Mesendoderm (in vitro differentiated cells): ENCODE measurements around the gene PTCD2.
"Not testable (repeated sequence)": the region's sequence is repeated elsewhere in the genome, so short reads cannot be mapped to it uniquely, and the experiment has no call there.

Source experiments
- DNase-seq: peaks from one replicate; pipeline ENCODE4 v3.0.0; 2013
- H2AK5ac ChIP-seq: 2 replicates; pipeline ENCODE4 v1.6.1; 2013; ENCODE audit warnings: low read length, inconsistent platforms
- H2BK120ac ChIP-seq: 2 replicates; pipeline ENCODE4 v1.6.1; 2013; ENCODE audit warnings: low read depth, mild to moderate bottlenecking, low read length, moderate library complexity, mixed read lengths
- H2BK15ac ChIP-seq: replicated peaks from 2 replicates; pipeline ENCODE4 v1.6.1; 2013; ENCODE audit warnings: low read depth, mild to moderate bottlenecking, moderate library complexity
- H2BK5ac ChIP-seq: 2 replicates; pipeline ENCODE4 v1.6.1; 2013; ENCODE audit warnings: low read length, inconsistent platforms
- H3K18ac ChIP-seq: 2 replicates; pipeline ENCODE4 v1.6.1; 2013; ENCODE audit warnings: mild to moderate bottlenecking, low read length, mixed read lengths
- H3K23ac ChIP-seq: one replicate; pipeline ENCODE4 v1.6.1; 2013; ENCODE audit warnings: low read length
- H3K27ac ChIP-seq: 2 replicates; pipeline ENCODE4 v1.5.1; 2013; ENCODE audit warnings: low read depth, mild to moderate bottlenecking, inconsistent platforms, low read length, moderate library complexity
- H3K27me3 ChIP-seq: 2 replicates; pipeline ENCODE4 v1.6.1; 2013; ENCODE audit warnings: low read length, control low read depth, mild to moderate bottlenecking, inconsistent platforms; ENCODE audit not compliant: insufficient read depth, poor library complexity
- H3K36me3 ChIP-seq: 2 replicates; pipeline ENCODE4 v1.6.1; 2013; ENCODE audit warnings: low read length, inconsistent platforms; ENCODE audit not compliant: control insufficient read depth, insufficient read depth
- H3K4ac ChIP-seq: one replicate; pipeline ENCODE4 v1.6.1; 2013; ENCODE audit warnings: low read depth, mild to moderate bottlenecking, low read length, moderate library complexity
- H3K4me1 ChIP-seq: 2 replicates; pipeline ENCODE4 v1.6.1; 2013; ENCODE audit warnings: low read depth, low read length, inconsistent platforms; ENCODE audit not compliant: control insufficient read depth
- H3K4me2 ChIP-seq: 2 replicates; pipeline ENCODE4 v1.6.1; 2013; ENCODE audit warnings: low read length
- H3K4me3 ChIP-seq: 2 replicates; pipeline ENCODE4 v1.5.1; 2013; ENCODE audit warnings: mild to moderate bottlenecking, low read length
- H3K56ac ChIP-seq: one replicate; pipeline ENCODE4 v1.6.1; 2013; ENCODE audit warnings: low read length
- H3K79me1 ChIP-seq: 2 replicates; pipeline ENCODE4 v1.6.1; 2013; ENCODE audit warnings: low read length, inconsistent platforms
- H3K79me2 ChIP-seq: 2 replicates; pipeline ENCODE4 v1.6.1; 2013; ENCODE audit warnings: mild to moderate bottlenecking, low read length; ENCODE audit not compliant: control insufficient read depth, insufficient read depth
- H3K9ac ChIP-seq: 2 replicates; pipeline ENCODE4 v1.6.1; 2013; ENCODE audit warnings: low read length, inconsistent platforms
- H4K5ac ChIP-seq: one replicate; pipeline ENCODE4 v1.6.1; 2013; ENCODE audit warnings: low read length
- H4K8ac ChIP-seq: one replicate; pipeline ENCODE4 v1.6.1; 2013; ENCODE audit warnings: low read depth, mild to moderate bottlenecking, control low read depth, low read length, moderate library complexity
- WGBS: extraction: QIAGEN DNeasy Blood & Tissue Kit; methylation state at CpG from one replicate; pipeline ENCODE4 v1.1.7; 2013; ENCODE audit warnings: low lambda C conversion rate, missing lambda C conversion rate; ENCODE audit not compliant: insufficient coverage; ENCODE audit errors: extremely low coverage; 5-methylcytosine and 5-hydroxymethylcytosine counted together

Gene PTCD2

DNA sequence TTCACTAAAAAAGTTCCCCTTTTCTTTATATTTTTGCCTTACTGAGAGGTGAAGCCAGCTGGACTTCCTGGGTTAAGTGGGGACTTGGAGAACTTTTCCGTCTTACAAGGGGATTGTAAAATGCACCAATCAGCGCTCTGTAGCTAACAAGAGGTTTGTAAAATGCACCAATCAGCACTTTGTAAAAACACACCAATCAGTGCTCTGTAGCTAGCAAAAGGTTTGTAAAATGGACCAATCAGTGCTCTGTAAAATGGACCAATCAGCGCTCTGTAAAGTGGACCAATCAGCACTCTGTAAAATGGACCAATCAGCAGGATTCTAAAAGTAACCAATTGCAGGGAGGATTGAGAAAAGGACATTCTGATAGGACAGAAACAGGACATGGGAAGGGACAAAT is 84.6 kb downstream of the PTCD2 start:
- H4K5ac ChIP-seq = not testable (repeated sequence)

DNA sequence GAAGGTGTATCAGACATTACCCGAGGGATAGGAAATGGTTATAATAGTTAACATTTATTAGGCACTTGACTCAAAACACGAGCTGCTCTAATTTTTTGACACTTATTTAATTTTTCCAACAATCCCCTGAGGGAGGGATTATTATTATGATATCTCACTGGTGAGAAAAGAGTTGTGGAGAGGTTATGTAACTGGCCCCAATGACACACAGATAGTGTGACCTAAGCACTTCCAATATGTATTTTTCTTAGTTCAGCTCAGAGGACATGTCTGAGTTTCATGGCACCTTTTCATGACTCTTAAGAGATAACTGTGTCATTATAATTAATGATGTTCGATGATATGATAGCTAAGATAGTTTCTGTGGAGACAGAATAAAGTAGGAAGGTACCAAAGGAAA is 86.9 kb downstream of the PTCD2 start:
- H3K79me1 ChIP-seq = no peaks in the 10 kb centered on the region
- no peaks in the 10 kb centered on the region for H3K36me3 ChIP-seq
- H3K9ac ChIP-seq = no peak overlapping the region
- H3K27ac ChIP-seq = no peak overlapping the region
- no peak overlapping the region for H3K23ac ChIP-seq
- H2BK5ac ChIP-seq = no peak overlapping the region
- no peak overlapping the region for H3K4me2 ChIP-seq
- H2AK5ac ChIP-seq = no peak overlapping the region
- H2BK120ac ChIP-seq = no peak overlapping the region
- no peak for DNase-seq
- no peak overlapping the region for H3K56ac ChIP-seq
- no peaks in the 10 kb centered on the region for H3K79me2 ChIP-seq
- no peak overlapping the region for H4K8ac ChIP-seq
- no peak overlapping the region for H3K4ac ChIP-seq
- WGBS = no CpG with 5 or more reads among the region's 3 CpGs
- H3K18ac ChIP-seq = no peak overlapping the region
- no peaks in the 10 kb centered on the region for H3K4me1 ChIP-seq
- H3K4me3 ChIP-seq = no peak overlapping the region
- H4K5ac ChIP-seq = no peak overlapping the region
- no peak overlapping the region for H2BK15ac ChIP-seq
- no peaks in the 10 kb centered on the region for H3K27me3 ChIP-seq

More for the DNA sequence above, 84.6 kb downstream of the PTCD2 start:
- not testable (repeated sequence) for H3K4me3 ChIP-seq, H3K56ac ChIP-seq, H2BK15ac ChIP-seq, H4K8ac ChIP-seq, H3K27ac ChIP-seq, DNase-seq, H3K4ac ChIP-seq, H2AK5ac ChIP-seq, H3K27me3 ChIP-seq, H2BK120ac ChIP-seq, H3K79me1 ChIP-seq, H3K23ac ChIP-seq, H3K36me3 ChIP-seq, H3K4me2 ChIP-seq, H3K4me1 ChIP-seq, H2BK5ac ChIP-seq, H3K79me2 ChIP-seq, H3K18ac ChIP-seq, H3K9ac ChIP-seq
- WGBS = no CpG with 5 or more reads among the region's 3 CpGs

DNA sequence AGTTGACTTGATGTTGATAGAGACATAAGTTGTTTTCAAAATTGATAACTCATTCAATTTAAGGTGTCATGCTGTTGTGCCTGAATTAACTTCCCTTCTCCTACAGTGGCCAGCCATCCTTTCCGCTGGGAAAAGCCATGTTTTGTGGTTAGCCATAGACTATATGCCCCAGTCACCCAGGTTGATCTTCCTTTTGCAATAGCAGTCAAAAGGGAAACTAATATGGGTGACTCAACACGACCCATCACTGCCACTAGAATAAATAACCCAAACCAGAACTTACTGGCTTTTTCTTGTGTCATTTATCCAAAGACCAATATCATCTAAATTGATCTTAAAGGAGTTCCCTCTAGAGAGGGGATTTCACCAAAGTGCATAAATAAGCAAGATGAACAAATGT is 87.4 kb downstream of the PTCD2 start:
- no peak for DNase-seq
- Histone ChIP-seq H2BK15ac (no peak overlapping the region), H4K8ac (no peak overlapping the region), H4K5ac (no peak overlapping the region), H3K4me2 (no peak overlapping the region), H3K4ac (no peak overlapping the region), H2BK5ac (no peak overlapping the region), H3K4me3 (no peak overlapping the region), H3K56ac (no peak overlapping the region), H3K27ac (no peak overlapping the region), H3K23ac (no peak overlapping the region), H2BK120ac (no peak overlapping the region), H3K4me1 (no peaks in the 10 kb centered on the region), H3K9ac (no peak overlapping the region), H3K79me2 (no peaks in the 10 kb centered on the region), H3K79me1 (no peaks in the 10 kb centered on the region), H2AK5ac (no peak overlapping the region), H3K18ac (no peak overlapping the region), H3K36me3 (no peaks in the 10 kb centered on the region), H3K27me3 (no peaks in the 10 kb centered on the region)
- no CpG with 5 or more reads among the region's 2 CpGs for WGBS

DNA sequence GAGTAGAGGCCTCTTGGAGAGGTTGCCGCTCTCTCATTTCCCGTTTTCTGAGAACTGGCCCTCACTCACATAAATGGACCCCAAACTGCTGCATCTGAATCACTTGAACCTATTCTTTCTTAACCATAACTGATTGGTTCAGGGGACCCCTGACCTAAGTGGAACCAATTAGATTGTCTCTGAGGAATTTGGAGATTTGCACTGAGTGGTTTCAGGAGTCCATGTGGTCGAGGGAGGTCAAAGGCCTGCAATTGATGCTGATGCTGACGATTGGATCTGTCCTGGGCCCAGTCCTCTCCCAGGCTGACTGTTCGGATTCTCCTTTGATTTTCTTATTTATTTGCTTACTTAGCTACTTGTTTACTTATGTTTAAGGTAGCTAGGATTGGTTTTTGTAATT is 88.0 kb downstream of the PTCD2 start:
- H3K27me3 ChIP-seq = no peaks in the 10 kb centered on the region
- no peak overlapping the region for H3K27ac ChIP-seq
- no peak overlapping the region for H4K5ac ChIP-seq
- H3K79me1 ChIP-seq = no peaks in the 10 kb centered on the region
- H3K18ac ChIP-seq = no peak overlapping the region
- H3K4me1 ChIP-seq = no peaks in the 10 kb centered on the region
- no peak overlapping the region for H4K8ac ChIP-seq
- no peak overlapping the region for H3K56ac ChIP-seq
- DNase-seq = no peak
- no peaks in the 10 kb centered on the region for H3K36me3 ChIP-seq
- no peak overlapping the region for H3K4me3 ChIP-seq
- H2BK15ac ChIP-seq = no peak overlapping the region
- H3K23ac ChIP-seq = no peak overlapping the region
- H3K4ac ChIP-seq = no peak overlapping the region
- no peak overlapping the region for H2AK5ac ChIP-seq
- WGBS = no CpG with 5 or more reads among the region's 5 CpGs
- H3K79me2 ChIP-seq = no peaks in the 10 kb centered on the region
- H3K9ac ChIP-seq = no peak overlapping the region
- no peak overlapping the region for H3K4me2 ChIP-seq
- no peak overlapping the region for H2BK120ac ChIP-seq
- no peak overlapping the region for H2BK5ac ChIP-seq

DNA sequence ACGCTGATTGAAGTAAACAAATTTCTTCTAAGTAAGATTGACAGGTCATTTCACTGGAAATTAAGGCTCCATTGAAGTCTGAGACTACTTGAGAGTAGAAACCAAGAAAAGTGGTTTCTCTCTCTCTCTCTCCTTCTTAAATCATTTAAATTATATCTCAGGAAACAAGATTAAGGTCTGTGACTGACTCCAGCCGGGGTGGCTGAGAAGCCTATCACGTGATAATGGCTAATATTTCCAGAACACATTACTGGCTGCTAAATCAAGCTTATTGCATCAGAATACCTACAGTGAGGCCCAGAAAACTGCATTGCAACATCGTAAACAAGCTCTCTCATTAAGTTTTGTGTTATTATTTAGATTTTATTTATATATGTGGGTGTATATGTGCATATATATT is 88.4 kb downstream of the PTCD2 start:
- no peak overlapping the region for H3K4ac ChIP-seq
- no peak overlapping the region for H4K5ac ChIP-seq
- no peaks in the 10 kb centered on the region for H3K79me2 ChIP-seq
- no peak overlapping the region for H2BK15ac ChIP-seq
- H4K8ac ChIP-seq = no peak overlapping the region
- H2AK5ac ChIP-seq = no peak overlapping the region
- H2BK5ac ChIP-seq = no peak overlapping the region
- H3K79me1 ChIP-seq = no peaks in the 10 kb centered on the region
- H2BK120ac ChIP-seq = no peak overlapping the region
- WGBS = no CpG with 5 or more reads among the region's 4 CpGs
- no peak overlapping the region for H3K18ac ChIP-seq
- no peak overlapping the region for H3K4me2 ChIP-seq
- H3K56ac ChIP-seq = no peak overlapping the region
- H3K4me1 ChIP-seq = no peaks in the 10 kb centered on the region
- H3K4me3 ChIP-seq = no peak overlapping the region
- no peaks in the 10 kb centered on the region for H3K27me3 ChIP-seq
- no peak overlapping the region for H3K27ac ChIP-seq
- H3K36me3 ChIP-seq = no peaks in the 10 kb centered on the region
- no peak overlapping the region for H3K9ac ChIP-seq
- DNase-seq = no peak
- H3K23ac ChIP-seq = no peak overlapping the region

DNA sequence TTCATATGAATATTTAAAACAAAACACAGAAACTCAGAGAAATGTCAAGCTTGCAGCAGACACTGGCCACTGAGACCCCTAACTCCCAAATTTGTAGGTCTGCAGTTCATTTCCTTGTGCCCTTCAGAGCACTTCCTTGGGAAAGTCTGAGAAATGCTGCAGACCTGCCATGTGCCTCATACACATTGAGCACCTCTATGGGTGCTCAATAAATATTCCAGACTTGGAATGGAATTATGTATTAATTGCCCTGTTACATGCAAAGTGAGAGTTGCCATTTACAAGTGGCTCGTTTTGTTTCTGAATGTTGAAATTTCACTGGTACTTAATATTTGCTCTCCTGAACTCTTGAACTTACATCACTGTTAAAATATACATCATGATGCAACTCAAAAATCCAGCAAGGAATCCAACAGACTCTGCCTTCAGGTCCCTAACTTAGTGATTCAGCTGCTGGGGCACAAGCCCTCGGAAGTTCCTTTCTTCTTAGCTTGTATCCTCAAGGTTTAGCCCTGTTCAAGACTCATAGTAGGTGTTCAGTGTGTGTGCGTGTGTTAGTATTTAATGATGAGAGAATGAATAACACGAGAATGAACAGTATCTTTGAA is 90.6 kb downstream of the PTCD2 start:
- Histone ChIP-seq H3K4me3 (no peak overlapping the region), H2BK5ac (no peak overlapping the region), H4K5ac (no peak overlapping the region), H3K27me3 (no peaks in the 10 kb centered on the region), H3K18ac (no peak overlapping the region), H3K9ac (no peak overlapping the region), H3K36me3 (no peaks in the 10 kb centered on the region), H3K4me1 (no peaks in the 10 kb centered on the region), H3K56ac (no peak overlapping the region), H3K27ac (no peak overlapping the region), H2BK120ac (no peak overlapping the region), H4K8ac (no peak overlapping the region), H3K4me2 (no peak overlapping the region), H3K79me2 (no peaks in the 10 kb centered on the region), H2BK15ac (no peak overlapping the region), H3K4ac (no peak overlapping the region), H2AK5ac (no peak overlapping the region), H3K79me1 (no peaks in the 10 kb centered on the region), H3K23ac (no peak overlapping the region)
- no peak for DNase-seq
- no CpG with 5 or more reads among the region's 4 CpGs for WGBS
